ENCODE data around the gene B4GALT3. TPM values are rescaled to one million over a fixed set of nuclear protein-coding genes. Genes with fewer than 3 reads are reported as not detected.

B4GALT3 gene
- polyA plus RNA-seq, 3 donors: 16.8 to 50.3 (median 21.0) TPM

GRCh38 chr1:161220002-161220401 is 42.7 kb upstream of the B4GALT3 start:
- intact Hi-C loops (cut with micrococcal nuclease): no loop called here
- WGBS (ENCODE audit: insufficient coverage): 93% methylated on average over 3 of the region's 5 CpGs
- Histone ChIP-seq H4K20me1 (ENCODE audit: insufficient read depth, low read length) (peaks cover 71% of the 10 kb centered on the region), H3K27ac (ENCODE audit: low read depth in 1 of 2, low read length in 2 of 2) (peak overlapping the region in 1 of 2 donors; percentile 13), H3K79me2 (ENCODE audit: insufficient read depth, low read length) (peaks cover 47% of the 10 kb centered on the region), H3K9me3 (replicated peaks in 1 of 2; ENCODE audit: control insufficient read depth in 1 of 2, insufficient read depth in 1 of 2, low read length in 2 of 2) (no peaks in the 10 kb centered on the region), H3K36me3 (replicated peaks in 1 of 2; ENCODE audit: control insufficient read depth in 1 of 2, insufficient read depth in 2 of 2, low read length in 2 of 2) (peaks cover 26 to 57% of the 10 kb centered on the region in 2 donors), H3K4me1 (ENCODE audit: control insufficient read depth in 1 of 2, insufficient read depth in 2 of 2, low read length in 2 of 2) (peaks cover 20 to 37% of the 10 kb centered on the region in 2 donors), H3K4me2 (replicated peaks; ENCODE audit: extremely low read depth, low read length, poor library complexity, severe bottlenecking) (no peak overlapping the region), H3K9ac (ENCODE audit: insufficient read depth, low read length, poor library complexity, severe bottlenecking) (no peak overlapping the region), H3K27me3 (ENCODE audit: control insufficient read depth in 2 of 2, insufficient read depth in 2 of 2, low read length in 2 of 2) (no peaks in the 10 kb centered on the region), H3K4me3 (replicated peaks in 1 of 3; ENCODE audit: low read depth in 2 of 3, low read length in 3 of 3) (no peak overlapping the region), H2AFZ (ENCODE audit: insufficient read depth, low read depth, low read length, poor library complexity, severe bottlenecking) (no peak overlapping the region)
- no peak overlapping the region for H3K4me3 Mint-ChIP-seq
- TF ChIP-seq, protein P1, sequence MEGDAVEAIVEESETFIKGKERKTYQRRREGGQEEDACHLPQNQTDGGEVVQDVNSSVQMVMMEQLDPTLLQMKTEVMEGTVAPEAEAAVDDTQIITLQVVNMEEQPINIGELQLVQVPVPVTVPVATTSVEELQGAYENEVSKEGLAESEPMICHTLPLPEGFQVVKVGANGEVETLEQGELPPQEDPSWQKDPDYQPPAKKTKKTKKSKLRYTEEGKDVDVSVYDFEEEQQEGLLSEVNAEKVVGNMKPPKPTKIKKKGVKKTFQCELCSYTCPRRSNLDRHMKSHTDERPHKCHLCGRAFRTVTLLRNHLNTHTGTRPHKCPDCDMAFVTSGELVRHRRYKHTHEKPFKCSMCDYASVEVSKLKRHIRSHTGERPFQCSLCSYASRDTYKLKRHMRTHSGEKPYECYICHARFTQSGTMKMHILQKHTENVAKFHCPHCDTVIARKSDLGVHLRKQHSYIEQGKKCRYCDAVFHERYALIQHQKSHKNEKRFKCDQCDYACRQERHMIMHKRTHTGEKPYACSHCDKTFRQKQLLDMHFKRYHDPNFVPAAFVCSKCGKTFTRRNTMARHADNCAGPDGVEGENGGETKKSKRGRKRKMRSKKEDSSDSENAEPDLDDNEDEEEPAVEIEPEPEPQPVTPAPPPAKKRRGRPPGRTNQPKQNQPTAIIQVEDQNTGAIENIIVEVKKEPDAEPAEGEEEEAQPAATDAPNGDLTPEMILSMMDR (IDR thresholded peaks at IDR 0.05): no peak
- no peak for DNase-seq
- peaks cover 0 to 1% (median 1%) of the 10 kb centered on the region in 3 donors for H3K27me3 Mint-ChIP-seq (ENCODE audit: low read depth in 3 of 3)
- H3K9me3 Mint-ChIP-seq: peaks cover 0 to 2% (median 0%) of the 10 kb centered on the region in 7 donors
- peaks cover 61 to 66% of the 10 kb centered on the region in 2 donors for H3K36me3 Mint-ChIP-seq
- peak overlapping the region in 5 of 7 donors; percentile 15 to 100 (median 60) for H3K27ac Mint-ChIP-seq
- peaks cover 62% of the 10 kb centered on the region for H3K4me1 Mint-ChIP-seq

DNA sequence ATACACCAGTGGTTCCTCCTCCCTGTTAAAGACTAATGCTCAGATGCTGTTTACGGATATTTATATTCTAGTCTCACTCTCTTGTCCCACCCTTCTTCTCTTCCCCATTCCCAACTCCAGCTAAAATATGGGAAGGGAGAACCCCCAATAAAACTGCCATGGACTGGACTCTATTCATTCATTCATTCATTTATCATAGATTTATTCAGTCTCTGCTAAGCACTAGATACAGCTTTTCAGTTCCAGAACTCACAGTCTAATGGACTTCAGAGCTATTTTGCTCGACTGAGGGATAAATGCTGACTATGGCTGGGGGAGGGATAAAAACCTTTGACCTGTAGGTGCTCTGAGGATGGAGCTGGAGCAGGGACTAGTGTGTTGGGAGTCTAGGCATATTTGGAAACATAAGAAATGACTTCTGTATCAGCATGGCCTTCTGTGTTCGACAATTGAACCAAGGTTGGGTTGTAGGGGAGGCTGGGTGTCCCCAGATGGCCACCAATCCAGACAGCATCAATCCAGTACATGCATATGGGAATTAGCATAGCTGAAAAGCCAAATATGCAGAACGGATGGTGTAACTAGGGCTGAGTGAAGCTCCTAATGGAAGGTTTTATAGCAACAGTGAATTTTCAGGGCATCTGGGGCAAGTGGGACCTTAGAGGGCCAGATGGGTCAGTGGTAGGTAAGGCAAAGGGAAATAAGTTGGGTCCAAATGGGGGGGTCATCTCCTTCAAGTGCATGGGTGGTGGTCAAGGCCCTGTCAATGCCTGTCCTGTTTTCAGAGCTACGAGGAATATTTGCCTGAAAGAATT is 42.0 kb upstream of the B4GALT3 start:
- Mint-ChIP-seq H3K4me1 (peaks cover 60% of the 10 kb centered on the region), H3K9me3 (peaks cover 0 to 2% (median 0%) of the 10 kb centered on the region in 7 donors), H3K4me3 (no peak overlapping the region), H3K27ac (peak overlapping the region; percentile 20 to 100 (median 100)), H3K27me3 (ENCODE audit: low read depth in 3 of 3) (peaks cover 0 to 1% (median 1%) of the 10 kb centered on the region in 3 donors), H3K36me3 (peaks cover 61 to 65% of the 10 kb centered on the region in 2 donors)
- H3K79me2 ChIP-seq (ENCODE audit: insufficient read depth, low read length): peaks cover 54% of the 10 kb centered on the region
- H3K4me3 ChIP-seq (replicated peaks in 1 of 3; ENCODE audit: low read depth in 2 of 3, low read length in 3 of 3): no peak overlapping the region
- DNase-seq: no peak
- WGBS (ENCODE audit: insufficient coverage): 97% methylated on average over 3 of the region's 5 CpGs
- no peaks in the 10 kb centered on the region for H3K27me3 ChIP-seq (ENCODE audit: control insufficient read depth in 2 of 2, insufficient read depth in 2 of 2, low read length in 2 of 2)
- peak overlapping the region; percentile 100 for H3K4me2 ChIP-seq (replicated peaks; ENCODE audit: extremely low read depth, low read length, poor library complexity, severe bottlenecking)
- no peak overlapping the region for H2AFZ ChIP-seq (ENCODE audit: insufficient read depth, low read depth, low read length, poor library complexity, severe bottlenecking)
- TF ChIP-seq, protein P1 (IDR thresholded peaks at IDR 0.05): no peak
- H3K9me3 ChIP-seq (replicated peaks in 1 of 2; ENCODE audit: control insufficient read depth in 1 of 2, insufficient read depth in 1 of 2, low read length in 2 of 2): no peaks in the 10 kb centered on the region
- peaks cover 26 to 54% of the 10 kb centered on the region in 2 donors for H3K36me3 ChIP-seq (replicated peaks in 1 of 2; ENCODE audit: control insufficient read depth in 1 of 2, insufficient read depth in 2 of 2, low read length in 2 of 2)
- H3K4me1 ChIP-seq (ENCODE audit: control insufficient read depth in 1 of 2, insufficient read depth in 2 of 2, low read length in 2 of 2): peaks cover 25 to 36% of the 10 kb centered on the region in 2 donors
- peak overlapping the region in 1 of 2 donors; percentile 100 for H3K27ac ChIP-seq (ENCODE audit: low read depth in 1 of 2, low read length in 2 of 2)
- peaks cover 71% of the 10 kb centered on the region for H4K20me1 ChIP-seq (ENCODE audit: insufficient read depth, low read length)
- no peak overlapping the region for H3K9ac ChIP-seq (ENCODE audit: insufficient read depth, low read length, poor library complexity, severe bottlenecking)
- intact Hi-C loops (cut with micrococcal nuclease): no loop called here
